GM21786 (cell line): ENCODE results near the gene ATP6V1G1.
"Not testable (repeated sequence)": the region's sequence is repeated elsewhere in the genome, so short reads cannot be mapped to it uniquely, and the experiment has no call there.

Experiments
- ATAC-seq: cut with Tn5 transposase; IDR thresholded peaks from one replicate; pipeline ENCODE4 v1.9.1; 2021; ENCODE audit not compliant: unreplicated experiment

ATP6V1G1 gene

DNA sequence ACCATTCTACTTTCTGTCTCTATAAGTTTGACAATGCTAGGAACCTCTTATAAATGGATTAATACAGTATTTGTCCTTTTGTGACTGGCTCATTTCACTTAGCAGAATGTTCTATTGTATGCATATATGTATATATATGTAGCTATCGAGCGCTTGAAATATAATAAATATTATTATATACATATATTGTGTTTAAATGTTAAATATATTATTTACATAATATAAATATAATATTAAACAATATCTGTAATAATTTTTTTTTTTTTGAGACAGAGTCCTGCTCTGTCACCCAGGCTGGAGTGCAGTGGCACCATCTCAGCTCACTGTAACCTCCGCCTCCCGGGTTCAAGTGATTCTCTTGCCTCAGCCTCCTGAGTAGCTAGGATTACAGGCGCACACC is 9.4 kb upstream of the ATP6V1G1 start:
- not testable (repeated sequence) for ATAC-seq

- no peak for ATAC-seq
These were observed 6.9 kb upstream of the ATP6V1G1 start for GRCh38 chr9:114580609-114581193.

DNA sequence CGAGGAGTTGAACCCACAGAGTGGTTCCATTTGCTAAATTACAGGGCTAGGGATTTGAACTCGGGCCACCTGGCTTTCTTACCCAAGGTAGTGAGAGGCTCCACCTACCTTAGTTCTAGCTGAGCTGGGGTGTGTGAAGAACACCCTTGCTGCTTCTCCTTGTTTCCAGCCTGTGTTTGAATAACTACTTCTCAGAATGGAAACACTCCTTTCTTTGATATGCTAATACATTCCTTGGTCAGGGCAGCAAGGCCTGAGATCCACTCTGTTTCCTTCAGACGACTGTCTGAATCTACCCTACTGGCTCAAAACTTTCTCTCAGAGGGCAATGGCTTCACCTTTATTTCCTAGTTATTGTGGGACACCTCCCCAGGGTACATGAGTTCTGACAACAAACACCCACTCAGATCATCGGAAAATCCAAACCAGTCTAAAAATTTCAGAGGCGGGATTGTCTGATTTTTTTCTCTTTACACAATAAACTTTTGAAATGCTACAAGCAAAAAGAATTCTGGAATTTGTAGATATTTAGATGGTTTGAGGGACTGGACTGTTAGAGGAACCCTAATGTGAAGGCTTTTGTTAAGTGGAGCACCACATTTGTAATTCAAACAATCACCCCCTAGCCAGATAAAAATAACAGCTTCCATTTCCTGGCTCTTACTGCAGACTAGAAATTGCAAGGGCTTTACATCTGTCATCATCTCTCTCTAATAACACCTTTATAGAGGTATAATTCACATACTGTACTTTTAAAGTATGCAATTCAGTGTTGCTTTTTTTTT is 4.0 kb upstream of the ATP6V1G1 start:
- no peak for ATAC-seq

DNA sequence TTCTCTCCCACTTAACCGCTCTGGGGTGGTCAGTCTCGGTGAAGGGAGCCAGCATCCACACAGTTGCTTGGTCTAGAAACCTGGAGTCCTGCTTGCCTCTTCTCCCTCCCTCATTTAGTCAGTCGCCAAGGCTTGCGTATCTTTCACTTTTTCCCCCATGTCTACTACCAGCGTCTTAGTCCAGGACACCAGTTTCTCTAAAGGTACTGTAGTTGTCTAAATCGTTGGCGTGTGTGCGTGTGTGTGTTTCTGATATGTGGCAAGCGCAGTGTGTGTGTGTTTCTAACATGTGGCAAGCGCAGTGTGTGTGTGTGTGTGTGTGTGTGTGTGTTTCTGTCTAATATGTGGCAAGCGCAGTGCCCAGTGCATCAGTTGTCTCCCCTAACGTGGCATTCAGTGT is 641 bp downstream of the ATP6V1G1 start:
- no peak for ATAC-seq

- no peak for ATAC-seq
These were observed 1.3 kb downstream of the ATP6V1G1 start for GRCh38 chr9:114588651-114589526.

- ATAC-seq = no peak
These were observed 2.8 kb downstream of the ATP6V1G1 start for GRCh38 chr9:114590328-114590727.

GRCh38 chr9:114591291-114591787 is 3.8 kb downstream of the ATP6V1G1 start:
- no peak for ATAC-seq

DNA sequence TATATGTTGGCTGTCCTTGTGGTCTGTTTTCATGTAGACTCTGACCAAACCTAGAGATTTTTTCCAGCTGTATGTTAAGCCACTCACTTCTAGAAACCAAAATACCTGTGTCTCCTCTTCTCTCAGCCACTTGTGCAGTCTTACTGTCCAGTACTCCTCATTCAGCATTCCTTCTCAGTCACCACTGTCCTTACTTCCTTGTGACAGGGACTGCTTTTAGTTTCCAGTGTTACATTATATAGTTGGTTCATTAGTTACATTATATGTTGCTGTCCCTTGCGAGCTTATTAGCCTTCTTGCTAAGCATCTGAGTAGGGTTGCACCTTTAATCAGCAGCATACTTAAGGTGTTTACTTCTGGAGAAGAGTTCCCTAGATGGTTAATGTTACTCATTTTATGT is 4.3 kb downstream of the ATP6V1G1 start:
- ATAC-seq = no peak

GRCh38 chr9:114592356-114592755 is 4.8 kb downstream of the ATP6V1G1 start:
- ATAC-seq = no peak

- ATAC-seq = no peak
These were observed 6.6 kb downstream of the ATP6V1G1 start for GRCh38 chr9:114594136-114594535.

GRCh38 chr9:114600502-114601248 is 13.1 kb downstream of the ATP6V1G1 start:
- ATAC-seq = not testable (repeated sequence)

- not testable (repeated sequence) for ATAC-seq
These were observed 14.2 kb downstream of the ATP6V1G1 start for GRCh38 chr9:114601787-114602186.

- ATAC-seq = no peak
These were observed 15.1 kb downstream of the ATP6V1G1 start for GRCh38 chr9:114602620-114603019.

GRCh38 chr9:114603248-114603647 is 15.7 kb downstream of the ATP6V1G1 start:
- no peak for ATAC-seq

DNA sequence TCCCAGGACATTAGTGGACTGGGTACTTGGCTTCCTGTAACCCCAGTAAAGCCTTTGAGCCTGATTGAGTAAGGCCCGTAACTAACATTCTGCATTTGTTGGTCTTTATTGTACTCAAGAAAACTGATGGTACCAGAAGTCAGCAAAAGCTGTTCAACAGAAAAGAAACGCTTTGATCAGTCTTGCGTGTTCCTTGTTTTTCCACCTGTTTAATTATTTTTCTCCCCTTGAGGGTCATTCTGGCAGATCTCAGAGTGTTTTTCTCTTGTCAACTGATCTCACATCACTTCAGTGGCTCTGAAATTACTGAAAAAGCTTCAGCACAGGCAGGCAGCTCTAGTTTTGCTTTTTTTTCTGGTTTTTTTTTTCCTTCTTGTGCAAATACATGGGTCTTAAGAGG is 17.4 kb downstream of the ATP6V1G1 start:
- no peak for ATAC-seq

GRCh38 chr9:114606068-114606467 is 18.5 kb downstream of the ATP6V1G1 start:
- ATAC-seq = no peak

- no peak for ATAC-seq
These were observed 19.1 kb downstream of the ATP6V1G1 start for GRCh38 chr9:114606597-114607207.

GRCh38 chr9:114607671-114608524 is 20.3 kb downstream of the ATP6V1G1 start:
- ATAC-seq = peak; percentile 46

DNA sequence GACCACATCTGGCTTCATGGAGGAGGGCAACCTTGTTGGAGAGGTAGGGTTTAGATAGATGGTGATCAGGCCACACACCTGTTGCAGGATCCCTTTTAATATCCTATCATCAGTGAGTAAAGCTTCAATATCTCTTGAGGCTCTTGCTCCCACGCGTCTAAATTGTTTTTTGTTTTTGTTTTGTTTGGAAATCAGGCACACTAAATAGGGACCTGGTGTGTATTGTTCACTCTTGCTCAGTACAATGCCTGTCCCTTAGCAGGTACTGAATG is 20.9 kb downstream of the ATP6V1G1 start:
- ATAC-seq = no peak
